ENCODE data around the gene B4GALT6. TPM values are rescaled to one million over a fixed set of nuclear protein-coding genes. Genes with fewer than 3 reads are reported as not detected.

B4GALT6 gene
- total and polyA plus RNA-seq, 9 of the 15 experiments (the other 6 are each of a cell fraction or from before 2014, with no cell fraction given) = 0.03 to 0.27 (median 0.08) TPM

DNA sequence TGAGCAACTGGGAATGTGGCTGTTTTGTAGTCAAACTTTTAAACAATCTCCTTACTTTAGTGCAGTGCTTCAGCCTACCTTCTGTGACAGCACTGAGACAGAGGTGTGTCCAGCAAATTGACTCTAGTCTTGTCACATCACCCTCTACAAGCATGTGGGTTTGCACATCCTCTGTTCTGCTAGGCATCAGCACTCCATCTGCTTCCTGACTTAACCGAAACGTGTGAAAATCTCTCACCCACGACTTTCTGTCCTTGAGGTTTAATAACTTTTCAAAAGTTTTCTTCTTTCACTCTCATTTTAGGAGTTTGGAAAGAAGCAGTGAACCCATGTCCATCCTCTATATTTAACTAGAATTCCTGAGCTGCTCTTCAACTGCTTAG is 50.1 kb downstream of the B4GALT6 start:
- CTCF ChIA-PET (ENCODE audit: low intra/inter-chr PET ratio) = no interaction called here
- POLR2A ChIA-PET = interaction anchor here (1.6 kb wide), 1 partner anchor 9 kb away, joined by 3 read pairs; no protein-coding TSS in a partner anchor
- TF ChIP-seq POLR2AphosphoS5 (IDR thresholded peaks at IDR 0.05; ENCODE audit: control insufficient read depth, insufficient read depth, low read depth, low read length) (no peak), SMARCC2 (IDR thresholded peaks at IDR 0.05; ENCODE audit: low read depth) (no peak), CREB1 (IDR thresholded peaks at IDR 0.05) (no peak), CREB1 (CRISPR knock-in tag; IDR thresholded peaks at IDR 0.05) (no peak), SAFB (IDR thresholded peaks at IDR 0.05; ENCODE audit: borderline replicate concordance, low read depth, low read length) (no peak), CBFB (CRISPR knock-in tag; IDR thresholded peaks at IDR 0.05) (no peak)
- TF ChIP-seq, protein P1, sequence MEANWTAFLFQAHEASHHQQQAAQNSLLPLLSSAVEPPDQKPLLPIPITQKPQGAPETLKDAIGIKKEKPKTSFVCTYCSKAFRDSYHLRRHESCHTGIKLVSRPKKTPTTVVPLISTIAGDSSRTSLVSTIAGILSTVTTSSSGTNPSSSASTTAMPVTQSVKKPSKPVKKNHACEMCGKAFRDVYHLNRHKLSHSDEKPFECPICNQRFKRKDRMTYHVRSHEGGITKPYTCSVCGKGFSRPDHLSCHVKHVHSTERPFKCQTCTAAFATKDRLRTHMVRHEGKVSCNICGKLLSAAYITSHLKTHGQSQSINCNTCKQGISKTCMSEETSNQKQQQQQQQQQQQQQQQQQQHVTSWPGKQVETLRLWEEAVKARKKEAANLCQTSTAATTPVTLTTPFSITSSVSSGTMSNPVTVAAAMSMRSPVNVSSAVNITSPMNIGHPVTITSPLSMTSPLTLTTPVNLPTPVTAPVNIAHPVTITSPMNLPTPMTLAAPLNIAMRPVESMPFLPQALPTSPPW (CRISPR knock-in tag; IDR thresholded peaks at IDR 0.05) = no peak
- TF ChIP-seq, protein P2, sequence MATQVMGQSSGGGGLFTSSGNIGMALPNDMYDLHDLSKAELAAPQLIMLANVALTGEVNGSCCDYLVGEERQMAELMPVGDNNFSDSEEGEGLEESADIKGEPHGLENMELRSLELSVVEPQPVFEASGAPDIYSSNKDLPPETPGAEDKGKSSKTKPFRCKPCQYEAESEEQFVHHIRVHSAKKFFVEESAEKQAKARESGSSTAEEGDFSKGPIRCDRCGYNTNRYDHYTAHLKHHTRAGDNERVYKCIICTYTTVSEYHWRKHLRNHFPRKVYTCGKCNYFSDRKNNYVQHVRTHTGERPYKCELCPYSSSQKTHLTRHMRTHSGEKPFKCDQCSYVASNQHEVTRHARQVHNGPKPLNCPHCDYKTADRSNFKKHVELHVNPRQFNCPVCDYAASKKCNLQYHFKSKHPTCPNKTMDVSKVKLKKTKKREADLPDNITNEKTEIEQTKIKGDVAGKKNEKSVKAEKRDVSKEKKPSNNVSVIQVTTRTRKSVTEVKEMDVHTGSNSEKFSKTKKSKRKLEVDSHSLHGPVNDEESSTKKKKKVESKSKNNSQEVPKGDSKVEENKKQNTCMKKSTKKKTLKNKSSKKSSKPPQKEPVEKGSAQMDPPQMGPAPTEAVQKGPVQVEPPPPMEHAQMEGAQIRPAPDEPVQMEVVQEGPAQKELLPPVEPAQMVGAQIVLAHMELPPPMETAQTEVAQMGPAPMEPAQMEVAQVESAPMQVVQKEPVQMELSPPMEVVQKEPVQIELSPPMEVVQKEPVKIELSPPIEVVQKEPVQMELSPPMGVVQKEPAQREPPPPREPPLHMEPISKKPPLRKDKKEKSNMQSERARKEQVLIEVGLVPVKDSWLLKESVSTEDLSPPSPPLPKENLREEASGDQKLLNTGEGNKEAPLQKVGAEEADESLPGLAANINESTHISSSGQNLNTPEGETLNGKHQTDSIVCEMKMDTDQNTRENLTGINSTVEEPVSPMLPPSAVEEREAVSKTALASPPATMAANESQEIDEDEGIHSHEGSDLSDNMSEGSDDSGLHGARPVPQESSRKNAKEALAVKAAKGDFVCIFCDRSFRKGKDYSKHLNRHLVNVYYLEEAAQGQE (IDR thresholded peaks at IDR 0.05; ENCODE audit: borderline replicate concordance) = no peak
- TF ChIP-seq, protein P2 (CRISPR knock-in tag; IDR thresholded peaks at IDR 0.05; ENCODE audit: low read depth) = no peak
- TF ChIP-seq, protein P3, sequence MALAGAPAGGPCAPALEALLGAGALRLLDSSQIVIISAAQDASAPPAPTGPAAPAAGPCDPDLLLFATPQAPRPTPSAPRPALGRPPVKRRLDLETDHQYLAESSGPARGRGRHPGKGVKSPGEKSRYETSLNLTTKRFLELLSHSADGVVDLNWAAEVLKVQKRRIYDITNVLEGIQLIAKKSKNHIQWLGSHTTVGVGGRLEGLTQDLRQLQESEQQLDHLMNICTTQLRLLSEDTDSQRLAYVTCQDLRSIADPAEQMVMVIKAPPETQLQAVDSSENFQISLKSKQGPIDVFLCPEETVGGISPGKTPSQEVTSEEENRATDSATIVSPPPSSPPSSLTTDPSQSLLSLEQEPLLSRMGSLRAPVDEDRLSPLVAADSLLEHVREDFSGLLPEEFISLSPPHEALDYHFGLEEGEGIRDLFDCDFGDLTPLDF (CRISPR knock-in tag; IDR thresholded peaks at IDR 0.05) = no peak

More for the DNA sequence above, 50.1 kb downstream of the B4GALT6 start:
- Histone ChIP-seq H3K4me3 (no peak overlapping the region), H4K20me1 (replicated peaks; ENCODE audit: control insufficient read depth, insufficient read depth, low read length) (no peaks in the 10 kb centered on the region), H3K4me1 (replicated peaks in 1 of 2; ENCODE audit: control insufficient read depth in 2 of 2, insufficient read depth in 2 of 2, low read length in 2 of 2) (no peaks in the 10 kb centered on the region; a peak in 2 of 5 replicates), H3K27me3 (ENCODE audit: control insufficient read depth in 2 of 2, insufficient read depth in 2 of 2, low read length in 2 of 2) (peaks cover 0 to 6% of the 10 kb centered on the region in 2 experiments; a peak in 1 of 5 replicates), H3K36me3 (ENCODE audit: control insufficient read depth, insufficient read depth, low read length) (no peaks in the 10 kb centered on the region), H2AFZ (ENCODE audit: low read depth, low read length) (no peak overlapping the region), H3K79me2 (ENCODE audit: control insufficient read depth, insufficient read depth, low read length) (no peaks in the 10 kb centered on the region), H3K4me2 (ENCODE audit: insufficient read depth, low read length) (no peak overlapping the region), H3K9ac (ENCODE audit: insufficient read depth in 1 of 2, low read depth in 2 of 2, low read length in 2 of 2) (no peak overlapping the region), H3K9me1 (ENCODE audit: control insufficient read depth, insufficient read depth, low read length) (no peaks in the 10 kb centered on the region), H3K9me3 (replicated peaks; ENCODE audit: control insufficient read depth, insufficient read depth, low read depth, low read length) (no peaks in the 10 kb centered on the region), H3K27ac (ENCODE audit: extremely low read depth, low read depth, low read length) (no peak overlapping the region)
- in situ Hi-C loops (cut with MboI) (no loop called here), intact Hi-C loops (cut with micrococcal nuclease) (loop anchor here (10.0 kb wide), 1 partner anchor 190 kb away; no protein-coding TSS in a partner anchor)
- no peak for FAIRE-seq
- no TSS peak for BruUV-seq (replicated peaks)
- ATAC-seq = peak; percentile 53
- whole genome bisulfite sequencing (ENCODE audit: insufficient coverage, low coverage, missing lambda C conversion rate) = 0% methylated on average over 3 of the region's 3 CpGs
- DNase-seq (ENCODE audit: extremely low read depth in 1 of 4, low spot score in 3 of 4) = no peak
